Measurements from ENCODE around the gene ATP6V1G1. TPM values are rescaled to one million over a fixed set of nuclear protein-coding genes. Genes with fewer than 3 reads are reported as not detected.

The ATP6V1G1 gene
- total and polyA plus RNA-seq, 2 of the 13 experiments (the other 11 are each of a cell fraction or from before 2014, with no cell fraction given) = 108 to 158 TPM

- TF ChIP-seq ISL2 (CRISPR knock-in tag; IDR thresholded peaks at IDR 0.05) (no peak), ZNF34 (CRISPR knock-in tag; IDR thresholded peaks at IDR 0.05; ENCODE audit: borderline replicate concordance) (no peak), HOMEZ (CRISPR knock-in tag; IDR thresholded peaks at IDR 0.05; ENCODE audit: low read depth) (peak; percentile 38; the same call in 1 of the 2 replicates), ZNF563 (CRISPR knock-in tag; IDR thresholded peaks at IDR 0.05) (no peak), MAF1 (CRISPR knock-in tag; IDR thresholded peaks at IDR 0.05; ENCODE audit: borderline replicate concordance) (no peak), AGO1 (IDR thresholded peaks at IDR 0.05; ENCODE audit: low read depth, low read length, poor library complexity, severe bottlenecking) (no peak), ZNF264 (CRISPR knock-in tag; IDR thresholded peaks at IDR 0.05) (no peak), LCORL (IDR thresholded peaks at IDR 0.05) (peak; percentile 59; the same call in 1 of the 2 replicates), LCORL (CRISPR knock-in tag; IDR thresholded peaks at IDR 0.05) (no peak), NFYB (CRISPR knock-in tag; IDR thresholded peaks at IDR 0.05) (no peak), MEIS1 (CRISPR knock-in tag; IDR thresholded peaks at IDR 0.05; ENCODE audit: borderline replicate concordance) (no peak), ZNF101 (CRISPR knock-in tag; IDR thresholded peaks at IDR 0.05; ENCODE audit: borderline replicate concordance, low read depth) (no peak), ZNF556 (CRISPR knock-in tag; IDR thresholded peaks at IDR 0.05; ENCODE audit: borderline replicate concordance) (no peak), NPAS2 (CRISPR knock-in tag; IDR thresholded peaks at IDR 0.05; ENCODE audit: borderline replicate concordance) (no peak), SP140L (CRISPR knock-in tag; IDR thresholded peaks at IDR 0.05; ENCODE audit: borderline replicate concordance) (no peak), ZBTB43 (CRISPR knock-in tag; conservative IDR thresholded peaks at IDR 0.05) (no peak)
- TF ChIP-seq, protein P1, sequence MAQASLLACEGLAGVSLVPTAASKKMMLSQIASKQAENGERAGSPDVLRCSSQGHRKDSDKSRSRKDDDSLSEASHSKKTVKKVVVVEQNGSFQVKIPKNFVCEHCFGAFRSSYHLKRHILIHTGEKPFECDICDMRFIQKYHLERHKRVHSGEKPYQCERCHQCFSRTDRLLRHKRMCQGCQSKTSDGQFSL (CRISPR knock-in tag; IDR thresholded peaks at IDR 0.05) = no peak
- TF ChIP-seq, protein P2, sequence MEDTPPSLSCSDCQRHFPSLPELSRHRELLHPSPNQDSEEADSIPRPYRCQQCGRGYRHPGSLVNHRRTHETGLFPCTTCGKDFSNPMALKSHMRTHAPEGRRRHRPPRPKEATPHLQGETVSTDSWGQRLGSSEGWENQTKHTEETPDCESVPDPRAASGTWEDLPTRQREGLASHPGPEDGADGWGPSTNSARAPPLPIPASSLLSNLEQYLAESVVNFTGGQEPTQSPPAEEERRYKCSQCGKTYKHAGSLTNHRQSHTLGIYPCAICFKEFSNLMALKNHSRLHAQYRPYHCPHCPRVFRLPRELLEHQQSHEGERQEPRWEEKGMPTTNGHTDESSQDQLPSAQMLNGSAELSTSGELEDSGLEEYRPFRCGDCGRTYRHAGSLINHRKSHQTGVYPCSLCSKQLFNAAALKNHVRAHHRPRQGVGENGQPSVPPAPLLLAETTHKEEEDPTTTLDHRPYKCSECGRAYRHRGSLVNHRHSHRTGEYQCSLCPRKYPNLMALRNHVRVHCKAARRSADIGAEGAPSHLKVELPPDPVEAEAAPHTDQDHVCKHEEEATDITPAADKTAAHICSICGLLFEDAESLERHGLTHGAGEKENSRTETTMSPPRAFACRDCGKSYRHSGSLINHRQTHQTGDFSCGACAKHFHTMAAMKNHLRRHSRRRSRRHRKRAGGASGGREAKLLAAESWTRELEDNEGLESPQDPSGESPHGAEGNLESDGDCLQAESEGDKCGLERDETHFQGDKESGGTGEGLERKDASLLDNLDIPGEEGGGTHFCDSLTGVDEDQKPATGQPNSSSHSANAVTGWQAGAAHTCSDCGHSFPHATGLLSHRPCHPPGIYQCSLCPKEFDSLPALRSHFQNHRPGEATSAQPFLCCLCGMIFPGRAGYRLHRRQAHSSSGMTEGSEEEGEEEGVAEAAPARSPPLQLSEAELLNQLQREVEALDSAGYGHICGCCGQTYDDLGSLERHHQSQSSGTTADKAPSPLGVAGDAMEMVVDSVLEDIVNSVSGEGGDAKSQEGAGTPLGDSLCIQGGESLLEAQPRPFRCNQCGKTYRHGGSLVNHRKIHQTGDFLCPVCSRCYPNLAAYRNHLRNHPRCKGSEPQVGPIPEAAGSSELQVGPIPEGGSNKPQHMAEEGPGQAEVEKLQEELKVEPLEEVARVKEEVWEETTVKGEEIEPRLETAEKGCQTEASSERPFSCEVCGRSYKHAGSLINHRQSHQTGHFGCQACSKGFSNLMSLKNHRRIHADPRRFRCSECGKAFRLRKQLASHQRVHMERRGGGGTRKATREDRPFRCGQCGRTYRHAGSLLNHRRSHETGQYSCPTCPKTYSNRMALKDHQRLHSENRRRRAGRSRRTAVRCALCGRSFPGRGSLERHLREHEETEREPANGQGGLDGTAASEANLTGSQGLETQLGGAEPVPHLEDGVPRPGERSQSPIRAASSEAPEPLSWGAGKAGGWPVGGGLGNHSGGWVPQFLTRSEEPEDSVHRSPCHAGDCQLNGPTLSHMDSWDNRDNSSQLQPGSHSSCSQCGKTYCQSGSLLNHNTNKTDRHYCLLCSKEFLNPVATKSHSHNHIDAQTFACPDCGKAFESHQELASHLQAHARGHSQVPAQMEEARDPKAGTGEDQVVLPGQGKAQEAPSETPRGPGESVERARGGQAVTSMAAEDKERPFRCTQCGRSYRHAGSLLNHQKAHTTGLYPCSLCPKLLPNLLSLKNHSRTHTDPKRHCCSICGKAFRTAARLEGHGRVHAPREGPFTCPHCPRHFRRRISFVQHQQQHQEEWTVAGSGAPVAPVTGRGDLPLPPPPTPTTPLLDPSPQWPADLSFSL (CRISPR knock-in tag; IDR thresholded peaks at IDR 0.05) = no peak
- TF ChIP-seq, protein P3, sequence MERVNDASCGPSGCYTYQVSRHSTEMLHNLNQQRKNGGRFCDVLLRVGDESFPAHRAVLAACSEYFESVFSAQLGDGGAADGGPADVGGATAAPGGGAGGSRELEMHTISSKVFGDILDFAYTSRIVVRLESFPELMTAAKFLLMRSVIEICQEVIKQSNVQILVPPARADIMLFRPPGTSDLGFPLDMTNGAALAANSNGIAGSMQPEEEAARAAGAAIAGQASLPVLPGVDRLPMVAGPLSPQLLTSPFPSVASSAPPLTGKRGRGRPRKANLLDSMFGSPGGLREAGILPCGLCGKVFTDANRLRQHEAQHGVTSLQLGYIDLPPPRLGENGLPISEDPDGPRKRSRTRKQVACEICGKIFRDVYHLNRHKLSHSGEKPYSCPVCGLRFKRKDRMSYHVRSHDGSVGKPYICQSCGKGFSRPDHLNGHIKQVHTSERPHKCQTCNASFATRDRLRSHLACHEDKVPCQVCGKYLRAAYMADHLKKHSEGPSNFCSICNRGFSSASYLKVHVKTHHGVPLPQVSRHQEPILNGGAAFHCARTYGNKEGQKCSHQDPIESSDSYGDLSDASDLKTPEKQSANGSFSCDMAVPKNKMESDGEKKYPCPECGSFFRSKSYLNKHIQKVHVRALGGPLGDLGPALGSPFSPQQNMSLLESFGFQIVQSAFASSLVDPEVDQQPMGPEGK (CRISPR knock-in tag; IDR thresholded peaks at IDR 0.05) = no peak
Measured at GRCh38 chr9:114591291-114591787, 3.8 kb downstream of the ATP6V1G1 start (continued).
